OCI-LY3 (cell line): ENCODE results near the gene KCTD15.

ENCODE experiments used
- CTCF ChIP-seq: fragments of 200-600, 300-600 bp; sonication (generic); IDR thresholded peaks from 2 replicates; pipeline ENCODE4 v1.5.1; 2014; ENCODE audit warnings: antibody characterized with exemption, low read length, low read depth
- EZH2phosphoT487 ChIP-seq: fragments of 200-600 bp; shearing (Covaris generic); IDR thresholded peaks from 2 replicates; pipeline ENCODE4 v1.6.1; 2018; ENCODE audit warnings: antibody characterized with exemption, mixed run types, low read depth

GRCh38 chr19:33769208-33769607 lies 27.5 kb upstream of the KCTD15 start:
- no peak for TF ChIP-seq CTCF
- TF ChIP-seq EZH2phosphoT487: no peak
